NCI-H1417 (cell line): ENCODE measurements around the gene ANKRD50.

Source experiments
- DNase-seq, 3 experiments: peaks; one replicate each; lab custom pipeline; 2025; lab: John Stamatoyannopoulos, UW

The ANKRD50 gene

DNA sequence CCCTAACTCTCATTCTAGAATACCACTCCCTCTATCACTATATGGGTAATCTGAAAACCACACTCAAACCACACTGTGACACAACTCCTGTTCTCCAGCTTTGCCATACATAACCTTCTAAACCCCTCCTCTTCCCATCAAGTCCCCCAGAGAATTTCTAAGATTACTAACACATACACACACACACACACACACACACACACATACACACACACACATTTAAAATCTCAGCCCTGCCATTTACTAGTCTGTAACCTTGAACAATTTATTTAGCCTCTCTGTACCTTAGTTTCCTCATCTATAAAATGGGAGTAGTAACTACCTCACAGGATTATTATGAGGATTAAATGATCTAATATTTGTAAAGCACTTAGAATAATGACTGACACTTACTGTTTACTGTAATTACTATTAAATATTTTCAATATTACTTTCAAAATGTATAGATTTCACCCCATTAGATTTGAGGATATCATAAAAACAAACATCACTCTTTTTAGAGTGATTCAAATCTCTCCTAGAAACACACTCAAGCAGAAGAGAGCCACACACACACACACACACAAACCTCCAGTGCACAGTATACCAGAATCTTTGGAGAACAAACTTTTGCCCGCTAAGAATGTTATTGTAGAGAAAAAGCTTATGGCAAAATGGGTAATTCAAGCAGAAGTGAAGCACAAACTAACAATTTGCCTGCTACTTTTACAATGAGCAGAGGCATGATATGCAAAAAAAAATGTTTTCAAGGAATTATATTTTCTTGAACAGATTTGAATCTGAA, 3.8 kb downstream of the ANKRD50 start:
- no peak for DNase-seq

DNA sequence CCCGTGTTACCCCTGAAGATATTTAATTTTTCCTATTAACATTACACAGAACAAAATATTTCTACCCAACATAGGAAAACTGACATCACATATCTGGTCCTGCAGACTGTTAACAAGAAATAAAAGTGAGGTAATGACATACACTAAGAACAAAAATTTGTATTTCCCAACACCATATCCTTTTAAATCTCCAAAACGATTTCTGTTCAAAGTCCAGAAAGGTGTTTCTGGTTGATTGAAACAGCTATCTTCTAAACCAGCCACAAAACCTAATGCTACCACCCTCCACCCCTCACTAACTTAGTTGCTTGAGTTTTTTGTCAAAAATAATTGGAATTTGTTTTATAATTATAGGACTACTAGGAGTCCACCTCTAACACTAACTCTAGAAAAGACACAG, 7.1 kb downstream of the ANKRD50 start:
- DNase-seq, result no peak

DNA sequence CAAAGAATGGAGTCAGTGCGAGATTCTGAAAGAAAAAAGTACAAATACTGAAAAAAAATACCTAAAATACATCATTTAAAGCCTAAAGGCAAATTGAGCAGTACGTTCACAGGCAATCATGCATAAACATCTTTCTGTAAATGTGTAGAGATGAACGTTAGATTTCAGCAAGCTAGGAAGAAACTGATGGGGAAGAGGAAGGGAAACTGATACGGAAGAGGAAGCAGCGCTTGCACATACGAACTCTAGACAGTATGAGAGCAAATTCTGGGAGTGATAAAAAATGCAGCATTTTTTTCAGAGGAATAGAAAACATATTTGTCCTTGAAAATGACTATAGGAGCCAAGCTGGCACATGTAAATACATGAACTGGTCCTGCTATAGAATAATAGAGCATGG, 9.4 kb downstream of the ANKRD50 start:
- no peak for DNase-seq

DNA sequence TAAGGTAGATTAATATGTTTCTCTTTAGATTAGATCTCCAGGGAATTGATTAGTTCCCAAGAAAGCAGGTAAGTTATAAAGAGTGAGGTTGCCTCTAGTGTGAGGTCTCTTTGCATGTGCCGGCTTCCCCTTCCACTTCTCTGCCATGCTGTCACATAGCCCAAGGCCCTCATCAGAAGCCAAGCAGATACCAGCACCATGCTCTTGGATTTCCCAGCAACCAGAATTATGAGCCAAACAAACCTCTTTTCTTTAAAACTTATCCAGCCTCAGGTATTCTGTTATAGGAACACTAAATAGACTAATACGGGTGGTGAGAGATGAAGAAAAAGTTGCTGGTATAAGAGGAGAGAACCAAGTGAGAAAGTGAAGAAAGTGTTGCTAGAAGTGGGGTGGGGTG, 15.1 kb downstream of the ANKRD50 start:
- no peak for DNase-seq

GRCh38 chr4:124696182-124696581, 16.4 kb downstream of the ANKRD50 start:
- no peak for DNase-seq

- no peak for DNase-seq
These were observed 17.5 kb downstream of the ANKRD50 start for GRCh38 chr4:124694946-124695598.

DNA sequence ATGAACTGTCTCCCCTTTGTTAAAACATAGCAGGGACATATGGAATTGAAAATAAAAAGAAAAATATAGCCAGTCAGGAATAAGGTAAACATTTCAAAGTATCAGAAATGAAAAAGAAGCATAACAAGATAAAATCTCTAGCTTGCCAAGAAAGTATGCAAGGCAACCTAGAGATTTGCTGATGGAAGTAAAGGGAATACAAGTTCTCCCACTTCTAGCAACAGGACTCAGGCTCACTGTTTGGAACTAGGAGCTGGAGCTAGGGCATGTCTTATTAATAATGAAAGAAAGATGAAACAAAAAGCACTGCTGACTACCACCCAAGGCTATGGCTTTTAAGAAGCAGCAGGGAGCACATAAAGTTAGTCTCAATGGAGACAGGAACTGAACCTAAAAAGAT, 18.2 kb downstream of the ANKRD50 start:
- DNase-seq, result no peak

DNA sequence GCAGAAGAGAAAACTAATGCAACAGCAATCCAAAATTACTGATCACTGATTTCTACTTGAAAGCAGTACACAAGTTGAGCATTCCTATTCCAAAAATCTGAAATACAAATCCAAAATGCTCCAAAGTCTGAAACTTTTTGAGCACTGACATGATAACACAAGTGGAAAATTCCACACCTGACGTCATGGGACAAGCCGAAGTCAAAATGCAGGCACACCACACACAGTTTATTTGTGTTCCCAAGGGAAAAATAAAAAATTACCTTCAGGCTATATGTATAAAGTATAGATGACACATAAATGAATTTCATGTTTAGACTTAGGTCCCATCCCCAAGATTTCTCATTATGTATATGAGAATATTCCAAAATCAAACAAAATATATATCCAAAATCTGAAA, 20.7 kb downstream of the ANKRD50 start:
- no peak for DNase-seq

GRCh38 chr4:124686279-124686678, 26.3 kb downstream of the ANKRD50 start:
- no peak for DNase-seq

DNA sequence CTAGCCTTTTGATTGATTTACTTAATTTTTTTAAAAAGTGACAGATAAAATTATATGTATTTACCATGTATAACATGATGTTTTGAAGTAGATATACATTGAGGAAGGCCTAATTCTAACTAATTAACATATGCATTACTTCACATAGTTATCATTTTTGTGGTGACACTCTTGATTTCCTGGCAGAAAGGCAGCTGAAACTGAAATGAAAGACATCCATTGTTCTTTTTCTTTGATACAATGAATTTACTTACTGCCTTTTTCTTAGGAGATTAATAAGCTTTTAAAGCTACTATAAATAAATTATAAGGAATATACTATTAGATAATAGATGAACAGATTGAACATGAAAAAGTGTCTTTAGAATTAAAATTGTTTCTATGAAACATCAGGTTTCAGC, 26.7 kb downstream of the ANKRD50 start:
- no peak for DNase-seq

DNA sequence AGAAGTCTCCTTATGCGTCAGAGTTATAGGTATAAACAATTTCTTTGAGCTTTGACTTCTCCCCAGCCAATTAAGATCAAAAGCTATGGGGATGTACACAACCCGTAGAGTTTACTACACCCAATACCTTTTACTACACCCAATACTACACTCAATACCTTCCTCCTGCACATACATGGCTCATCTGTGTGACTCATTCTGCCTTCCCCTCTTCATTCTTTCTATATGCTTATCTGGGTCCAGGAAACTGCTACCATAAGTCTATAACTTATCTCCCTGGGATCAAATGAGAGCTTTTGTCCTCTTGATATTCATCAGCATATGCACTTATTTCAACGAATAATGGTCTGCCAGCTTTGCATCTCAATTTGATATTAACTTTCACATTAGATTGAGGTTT, 28.2 kb downstream of the ANKRD50 start:
- DNase-seq, result no peak

DNA sequence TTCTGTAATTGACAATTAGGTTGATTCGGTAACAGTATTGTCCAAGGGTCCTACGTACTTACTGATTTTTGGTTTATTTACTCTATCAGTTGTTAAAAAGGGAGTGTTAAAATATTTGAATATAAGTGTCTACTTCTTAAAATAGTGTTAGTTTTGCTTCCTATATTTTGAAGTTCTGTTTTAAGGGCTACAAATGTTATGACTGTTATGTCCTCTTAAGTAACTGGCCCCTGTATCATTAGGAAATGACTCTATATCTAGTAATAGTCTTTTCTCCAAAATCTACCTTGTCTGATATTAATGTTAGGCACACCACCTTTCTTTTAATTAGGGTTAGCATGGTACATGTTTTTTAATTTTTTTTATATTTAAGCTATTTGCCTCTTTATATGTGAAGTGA, 30.1 kb downstream of the ANKRD50 start:
- no peak for DNase-seq

DNA sequence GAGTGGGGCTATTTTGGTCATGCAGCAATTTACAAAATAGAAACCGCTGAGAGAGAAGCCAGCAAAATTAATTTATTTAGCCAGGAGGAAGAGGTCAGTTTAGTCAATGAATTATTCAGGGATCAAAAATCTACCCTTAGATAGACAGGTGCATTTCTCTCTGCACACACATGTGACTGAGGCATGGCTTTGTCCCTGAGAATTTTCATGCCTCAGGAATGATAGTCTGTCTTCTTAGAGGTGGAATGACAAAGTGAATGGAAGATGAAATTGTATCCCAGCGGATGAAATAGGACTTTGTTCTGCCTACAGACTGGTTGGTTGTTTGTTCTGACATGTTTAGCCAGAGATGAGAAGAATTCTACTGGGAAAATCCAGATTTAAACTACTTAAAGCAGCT, 46.0 kb downstream of the ANKRD50 start:
- no peak for DNase-seq

- no peak for DNase-seq
These were observed 53.7 kb downstream of the ANKRD50 start for GRCh38 chr4:124658795-124659194.

DNA sequence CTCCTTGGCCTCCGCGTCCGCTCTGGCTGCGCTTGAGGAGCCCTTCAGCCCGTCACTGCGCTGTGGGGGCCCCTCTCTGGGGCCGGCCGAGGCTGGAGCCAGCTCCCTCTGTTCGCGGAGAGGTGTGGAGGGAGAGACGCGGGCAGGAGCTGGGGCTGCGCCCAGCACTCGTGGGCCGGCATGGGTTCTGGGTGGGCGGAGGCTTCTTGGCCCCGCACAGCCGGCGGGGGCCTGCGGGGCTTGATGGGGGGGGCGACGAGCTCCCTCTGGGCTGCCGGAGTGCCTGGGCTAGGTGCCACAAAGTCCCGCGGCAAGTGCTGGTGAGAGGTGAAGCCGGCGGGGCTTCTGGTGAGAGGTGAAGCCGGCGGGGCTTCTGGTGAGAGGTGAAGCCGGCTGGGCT, 61.9 kb downstream of the ANKRD50 start:
- no peak for DNase-seq

- peak in 1 of 3 experiments; percentile 17 for DNase-seq
These were observed 64.9 kb downstream of the ANKRD50 start for GRCh38 chr4:124647599-124647998.

- DNase-seq, result no peak
These were observed 67.9 kb downstream of the ANKRD50 start for GRCh38 chr4:124644621-124645020.

GRCh38 chr4:124642846-124643245, 69.7 kb downstream of the ANKRD50 start:
- DNase-seq, result no peak

- DNase-seq, result no peak
These were observed 70.7 kb downstream of the ANKRD50 start for GRCh38 chr4:124641715-124642381.

DNA sequence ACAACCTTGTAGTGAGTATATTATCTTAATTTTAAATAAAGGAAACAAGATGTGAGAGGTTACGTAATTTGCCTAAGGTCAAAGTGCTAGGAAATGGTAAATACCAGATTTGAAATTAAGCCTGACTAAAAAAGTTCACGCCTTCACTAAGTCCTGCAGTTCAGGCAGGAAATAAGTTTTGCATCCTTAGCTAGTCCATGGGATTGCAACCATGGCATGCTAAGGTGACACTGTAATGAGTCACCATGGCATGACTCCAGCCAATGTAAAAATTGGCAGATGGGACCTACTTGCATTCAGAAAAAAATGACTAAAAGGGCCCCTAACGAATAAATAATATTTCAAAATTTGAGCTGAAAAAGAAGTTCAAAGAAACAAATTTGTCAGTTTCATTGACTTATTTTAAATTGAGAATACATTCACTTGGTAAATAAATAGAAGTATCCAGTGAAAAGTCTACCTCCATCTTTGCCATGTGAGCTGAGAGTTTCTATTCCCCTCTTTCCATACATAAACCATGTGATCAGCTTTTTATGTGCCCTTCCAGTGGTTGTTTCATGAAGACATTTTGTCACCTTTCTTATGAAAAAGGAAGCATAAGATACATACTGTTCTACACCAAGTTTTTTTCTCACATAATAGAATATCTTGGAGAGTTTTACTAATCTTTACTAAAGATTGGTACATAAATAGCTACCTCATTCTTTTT, 72.4 kb downstream of the ANKRD50 start:
- no peak for DNase-seq

GRCh38 chr4:124637321-124637720, 75.2 kb downstream of the ANKRD50 start:
- DNase-seq, result no peak

DNA sequence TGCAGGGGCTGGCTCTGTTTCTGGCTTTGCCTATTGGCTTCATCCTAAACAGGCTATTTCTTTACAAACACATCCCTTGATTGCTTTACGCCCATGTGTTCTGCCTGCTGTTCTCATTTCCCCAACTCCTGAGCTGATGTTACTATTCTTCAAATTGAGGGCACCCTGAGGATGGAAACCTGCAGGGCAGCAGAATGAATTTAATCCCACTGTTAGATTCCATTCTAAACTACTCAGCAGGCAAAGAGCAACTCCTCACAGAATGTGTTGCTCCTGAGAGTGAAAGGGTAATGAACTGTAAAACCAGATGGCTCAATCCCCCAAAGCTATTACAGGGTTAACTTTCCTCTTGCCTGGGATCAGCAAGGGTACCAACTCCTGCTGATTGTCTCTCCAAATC, 75.7 kb downstream of the ANKRD50 start:
- peak in 1 of 3 experiments; percentile 18 for DNase-seq

DNA sequence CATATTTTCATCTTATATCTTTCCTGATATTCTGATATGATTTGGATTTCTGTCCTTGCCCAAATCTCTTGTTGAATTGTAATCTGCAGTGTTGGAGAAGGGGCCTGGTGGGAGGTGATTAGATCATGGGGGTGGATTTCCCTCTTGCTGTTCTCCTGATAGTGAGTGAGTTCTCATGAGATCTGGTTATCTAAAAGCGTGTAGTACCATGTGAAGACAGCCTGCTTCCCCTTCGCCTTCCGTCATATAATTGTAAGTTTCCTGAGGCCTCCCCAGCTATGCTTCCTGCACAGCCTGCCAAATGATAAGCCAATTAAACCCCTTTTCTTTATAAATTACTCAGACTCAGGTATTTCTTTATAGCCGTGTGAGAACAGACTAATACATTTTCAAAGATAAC, 77.2 kb downstream of the ANKRD50 start:
- DNase-seq, result no peak
